SU-DHL-6 (cell line): Measurements from ENCODE around the gene ZPBP2.

Experiments
- CTCF ChIP-seq: fragments of 200-600 bp; sonication (generic); IDR thresholded peaks from one replicate; pipeline ENCODE4 v1.5.1; 2017; ENCODE audit warnings: antibody characterized with exemption, mild to moderate bottlenecking, low read length, moderate library complexity; ENCODE audit not compliant: insufficient read depth, poor library complexity, severe bottlenecking
- EZH2phosphoT487 ChIP-seq: fragments of 200-600 bp; sonication (generic), shearing (Covaris generic); conservative IDR thresholded peaks from 2 replicates; pipeline ENCODE4 v1.6.1; 2018; ENCODE audit warnings: mild to moderate bottlenecking, antibody characterized with exemption, low read length, moderate library complexity, mixed read lengths

- TF ChIP-seq CTCF = no peak
- no peak for TF ChIP-seq EZH2phosphoT487
These were observed 34.0 kb upstream of the ZPBP2 start for GRCh38 chr17:39834017-39834416.
